ENCODE results near the gene AFAP1L2.

DNA sequence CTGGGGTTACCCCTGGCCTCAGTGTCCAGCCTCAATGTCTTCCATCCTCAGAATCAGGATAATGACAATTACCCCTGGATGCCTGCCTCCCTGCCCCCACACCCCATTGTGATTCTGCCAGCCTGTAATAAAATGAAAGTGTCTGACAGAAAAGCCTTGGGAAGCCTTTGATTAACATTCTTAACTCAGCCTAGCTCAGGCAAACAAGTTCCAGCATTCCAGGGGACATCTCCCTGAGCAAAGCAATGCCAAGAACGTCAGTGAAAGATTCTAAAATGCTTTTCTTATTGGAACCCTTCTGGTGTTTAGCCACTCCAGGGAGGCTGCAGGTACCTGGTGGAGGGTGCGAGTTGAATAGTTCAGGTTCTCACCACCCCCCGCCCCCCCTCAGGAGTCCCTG, 18.7 kb downstream of the AFAP1L2 start:
- TF ChIP-seq CREBBP (IDR thresholded peaks at IDR 0.05; ENCODE audit: low read depth, low read length) (no peak), SMAD3 (CRISPR knock-in tag; conservative IDR thresholded peaks at IDR 0.05) (no peak), ZC3H4 (CRISPR knock-in tag; IDR thresholded peaks at IDR 0.05; ENCODE audit: borderline replicate concordance) (no peak), ZNF165 (CRISPR knock-in tag; IDR thresholded peaks at IDR 0.05; ENCODE audit: borderline replicate concordance) (no peak), ZNF274 (IDR thresholded peaks at IDR 0.05; ENCODE audit: borderline replicate concordance, low read depth, low read length) (no peak), EP300 (IDR thresholded peaks at IDR 0.05; ENCODE audit: low read length) (no peak), CREB1 (IDR thresholded peaks at IDR 0.05) (no peak), CREB1 (CRISPR knock-in tag; IDR thresholded peaks at IDR 0.05) (no peak), ELF1 (tag; IDR thresholded peaks at IDR 0.05) (no peak)
- TF ChIP-seq, protein P1, sequence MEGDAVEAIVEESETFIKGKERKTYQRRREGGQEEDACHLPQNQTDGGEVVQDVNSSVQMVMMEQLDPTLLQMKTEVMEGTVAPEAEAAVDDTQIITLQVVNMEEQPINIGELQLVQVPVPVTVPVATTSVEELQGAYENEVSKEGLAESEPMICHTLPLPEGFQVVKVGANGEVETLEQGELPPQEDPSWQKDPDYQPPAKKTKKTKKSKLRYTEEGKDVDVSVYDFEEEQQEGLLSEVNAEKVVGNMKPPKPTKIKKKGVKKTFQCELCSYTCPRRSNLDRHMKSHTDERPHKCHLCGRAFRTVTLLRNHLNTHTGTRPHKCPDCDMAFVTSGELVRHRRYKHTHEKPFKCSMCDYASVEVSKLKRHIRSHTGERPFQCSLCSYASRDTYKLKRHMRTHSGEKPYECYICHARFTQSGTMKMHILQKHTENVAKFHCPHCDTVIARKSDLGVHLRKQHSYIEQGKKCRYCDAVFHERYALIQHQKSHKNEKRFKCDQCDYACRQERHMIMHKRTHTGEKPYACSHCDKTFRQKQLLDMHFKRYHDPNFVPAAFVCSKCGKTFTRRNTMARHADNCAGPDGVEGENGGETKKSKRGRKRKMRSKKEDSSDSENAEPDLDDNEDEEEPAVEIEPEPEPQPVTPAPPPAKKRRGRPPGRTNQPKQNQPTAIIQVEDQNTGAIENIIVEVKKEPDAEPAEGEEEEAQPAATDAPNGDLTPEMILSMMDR (IDR thresholded peaks at IDR 0.05 in 2 of 3, conservative IDR thresholded peaks at IDR 0.05 in 1 of 3; ENCODE audit: insufficient read depth in 2 of 3, low read depth in 1 of 3, low read length in 3 of 3) = no peak
- TF ChIP-seq, protein P2, sequence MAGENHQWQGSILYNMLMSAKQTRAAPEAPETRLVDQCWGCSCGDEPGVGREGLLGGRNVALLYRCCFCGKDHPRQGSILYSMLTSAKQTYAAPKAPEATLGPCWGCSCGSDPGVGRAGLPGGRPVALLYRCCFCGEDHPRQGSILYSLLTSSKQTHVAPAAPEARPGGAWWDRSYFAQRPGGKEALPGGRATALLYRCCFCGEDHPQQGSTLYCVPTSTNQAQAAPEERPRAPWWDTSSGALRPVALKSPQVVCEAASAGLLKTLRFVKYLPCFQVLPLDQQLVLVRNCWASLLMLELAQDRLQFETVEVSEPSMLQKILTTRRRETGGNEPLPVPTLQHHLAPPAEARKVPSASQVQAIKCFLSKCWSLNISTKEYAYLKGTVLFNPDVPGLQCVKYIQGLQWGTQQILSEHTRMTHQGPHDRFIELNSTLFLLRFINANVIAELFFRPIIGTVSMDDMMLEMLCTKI (IDR thresholded peaks at IDR 0.05; ENCODE audit: partially characterized antibody) = no peak
- TF ChIP-seq, protein P3, sequence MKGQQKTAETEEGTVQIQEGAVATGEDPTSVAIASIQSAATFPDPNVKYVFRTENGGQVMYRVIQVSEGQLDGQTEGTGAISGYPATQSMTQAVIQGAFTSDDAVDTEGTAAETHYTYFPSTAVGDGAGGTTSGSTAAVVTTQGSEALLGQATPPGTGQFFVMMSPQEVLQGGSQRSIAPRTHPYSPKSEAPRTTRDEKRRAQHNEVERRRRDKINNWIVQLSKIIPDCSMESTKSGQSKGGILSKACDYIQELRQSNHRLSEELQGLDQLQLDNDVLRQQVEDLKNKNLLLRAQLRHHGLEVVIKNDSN (CRISPR knock-in tag; IDR thresholded peaks at IDR 0.05) = no peak
- TF ChIP-seq, protein P4, sequence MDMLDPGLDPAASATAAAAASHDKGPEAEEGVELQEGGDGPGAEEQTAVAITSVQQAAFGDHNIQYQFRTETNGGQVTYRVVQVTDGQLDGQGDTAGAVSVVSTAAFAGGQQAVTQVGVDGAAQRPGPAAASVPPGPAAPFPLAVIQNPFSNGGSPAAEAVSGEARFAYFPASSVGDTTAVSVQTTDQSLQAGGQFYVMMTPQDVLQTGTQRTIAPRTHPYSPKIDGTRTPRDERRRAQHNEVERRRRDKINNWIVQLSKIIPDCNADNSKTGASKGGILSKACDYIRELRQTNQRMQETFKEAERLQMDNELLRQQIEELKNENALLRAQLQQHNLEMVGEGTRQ (CRISPR knock-in tag; IDR thresholded peaks at IDR 0.05) = no peak

All from K562 (cell line).